HepG2 (cell line): ENCODE measurements around the gene TULP4. TPM values are rescaled to one million over a fixed set of nuclear protein-coding genes. Genes with fewer than 3 reads are reported as not detected.
A peak's percentile ranks its signal among the peaks of the same experiment; 100 is the strongest.

Source experiments
- ATAC-seq: fragments of 200-7000 bp; cut with Tn5 transposase; 3 replicates; pipeline ENCODE4 v1.9.1; 2020; ENCODE audit warnings: mild to moderate bottlenecking, moderate library complexity
- BruUV-seq: library from RNA; stranded (reverse); fragments of 400-500 nt; replicated peaks from 2 replicates; lab custom pipeline; 2021; lab: Mats Ljungman, UMichigan
- CTCF ChIA-PET: fragments of 300-600 bp; formaldehyde crosslinking; extraction: SDS; loops from one replicate; lab custom pipeline; 2021; ENCODE audit warnings: low total read pairs, inconsistent platforms, low intra/inter-chr PET ratio; lab: Yijun Ruan, JAX
- POLR2A ChIA-PET: fragments of 350-600 bp; sonication (Branson Sonifier 250); formaldehyde crosslinking; loops from one replicate; lab custom pipeline; 2020; ENCODE audit warnings: antibody characterized with exemption, inconsistent platforms; lab: Yijun Ruan, JAX
- DNase-seq: peaks from one replicate; pipeline ENCODE4 v3.0.0-alpha.2; 2015; ENCODE audit warnings: low spot score
- FAIRE-seq: peaks from 3 replicates; lab custom pipeline; 2011; peaks lifted over from hg19 to GRCh38; lab: Jason Lieb, UNC
- H2AFZ ChIP-seq: one replicate; pipeline ENCODE4 v1.6.1; 2011; ENCODE audit warnings: low read length, inconsistent platforms
- H3K27ac ChIP-seq: fragments of 300-600 bp; 3 replicates; pipeline ENCODE4 v1.8.0; 2011; ENCODE audit warnings: mixed run types, mild to moderate bottlenecking, mixed read lengths, low read length, inconsistent platforms; ENCODE audit not compliant: insufficient read depth; ENCODE audit errors: extremely low read length
- H3K27me3 ChIP-seq, 2 experiments: fragments of 200-600 bp in 1 of 2; 2 replicates in 1 of 2; 3 replicates in 1 of 2; pipeline versions ENCODE4 v1.6.0 to v1.8.0; 2011; ENCODE audit warnings: low read length in 2 of 2, mild to moderate bottlenecking in 2 of 2, moderate library complexity in 2 of 2, inconsistent platforms in 1 of 2; ENCODE audit not compliant: insufficient read depth in 2 of 2, control insufficient read depth in 1 of 2
- H3K36me3 ChIP-seq, 2 experiments: fragments of 200-600 bp in 1 of 2; replicated peaks in 1 of 2; 2 replicates in 1 of 2; 3 replicates in 1 of 2; pipeline versions ENCODE4 v1.5.1 to v1.8.0; 2011; ENCODE audit warnings: low read length in 2 of 2, inconsistent platforms in 1 of 2; ENCODE audit not compliant: insufficient read depth in 2 of 2, control insufficient read depth in 1 of 2
- H3K4me1 ChIP-seq: 2 replicates; pipeline ENCODE4 v1.5.1; 2012; ENCODE audit warnings: low read length, inconsistent platforms; ENCODE audit not compliant: insufficient read depth
- H3K4me2 ChIP-seq: 2 replicates; pipeline ENCODE4 v1.6.0; 2011; ENCODE audit warnings: low read depth, low read length, inconsistent platforms
- H3K4me3 ChIP-seq, 3 experiments: fragments of 200-600 bp in 1 of 3; sonication (generic), shearing (Covaris generic) in 1 of 3; replicated peaks in 1 of 3; 2 replicates each; pipeline ENCODE4 v1.5.1; 2011 to 2016; ENCODE audit warnings: low read length in 3 of 3, inconsistent platforms in 2 of 3, low read depth in 2 of 3, mild to moderate bottlenecking in 2 of 3, control low read depth in 1 of 3, mixed read lengths in 1 of 3; ENCODE audit not compliant: insufficient read depth in 1 of 3
- H3K79me2 ChIP-seq: one replicate; pipeline ENCODE4 v1.6.1; 2011; ENCODE audit warnings: low read length, inconsistent platforms; ENCODE audit not compliant: insufficient read depth
- H3K9ac ChIP-seq: 2 replicates; pipeline ENCODE4 v1.6.0; 2011; ENCODE audit warnings: mild to moderate bottlenecking, low read depth, low read length, inconsistent platforms; ENCODE audit not compliant: insufficient read depth
- H3K9me3 ChIP-seq: 2 replicates; pipeline ENCODE4 v1.5.1; 2012; ENCODE audit warnings: mild to moderate bottlenecking, low read length
- H4K20me1 ChIP-seq: 2 replicates; pipeline ENCODE4 v1.6.0; 2011; ENCODE audit warnings: inconsistent platforms, mild to moderate bottlenecking, low read length, moderate library complexity; ENCODE audit not compliant: insufficient read depth
- AHDC1 ChIP-seq: sonication (generic); formaldehyde crosslinking; IDR thresholded peaks from 2 replicates; pipeline ENCODE4 v1.5.1; 2020; ENCODE audit warnings: mild to moderate bottlenecking, missing genetic modification reagents, borderline replicate concordance
- NAIF1 ChIP-seq: sonication (generic); formaldehyde crosslinking; IDR thresholded peaks from 2 replicates; pipeline ENCODE4 v1.5.0; 2020; ENCODE audit warnings: mild to moderate bottlenecking, missing genetic modification reagents, borderline replicate concordance
- SMC3 ChIP-seq: IDR thresholded peaks from 2 replicates; pipeline ENCODE4 v1.6.1; 2011; ENCODE audit warnings: low read length, improper control_type of control experiment
- STAG1 ChIP-seq: sonication (generic); formaldehyde crosslinking; IDR thresholded peaks from 2 replicates; pipeline ENCODE4 v1.4.0; 2020; ENCODE audit warnings: missing genetic modification reagents
- ZFP36L1 ChIP-seq: sonication (generic); formaldehyde crosslinking; IDR thresholded peaks from 2 replicates; pipeline ENCODE4 v1.8.0; 2022; ENCODE audit warnings: mild to moderate bottlenecking, missing genetic modification reagents, moderate library complexity
- WGBS: methylation state at CpG from one replicate; pipeline ENCODE4 v1.1.6; 2017; ENCODE audit warnings: low lambda C conversion rate; 5-methylcytosine and 5-hydroxymethylcytosine counted together
- in situ Hi-C: cut with HindIII; loops from 2 replicates; pipeline ENCODE4 v1.10.0; 2017; ENCODE audit warnings: low pct_unique_long_range_greater_than_20kb; ENCODE audit not compliant: extremely low pct_ligation_motif_present
- intact Hi-C: fragments of 100-400 bp; cut with micrococcal nuclease; formaldehyde crosslinking; loops from one replicate; pipeline ENCODE4 v1.10.0; 2022; ENCODE audit not compliant: unreplicated experiment
- polyA plus RNA-seq, 8 experiments: library from polyadenylated mRNA; depleted of rRNA in 3 of 8; stranded (reverse) in 7 of 8; unstranded in 1 of 8; fragments of >200 nt; fragmentation: Illumina TruSeq in 4 of 8; extraction: Trizol in 4 of 8; gene quantifications; 2 replicates each; pipeline versions ENCODE4 v1.2.1 to v1.2.3, GENCODE V29; 2011 to 2016; ENCODE audit warnings: low read depth in 4 of 8, missing spikeins in 1 of 8, mixed read lengths in 1 of 8; ENCODE audit not compliant: insufficient read depth in 1 of 8
- total RNA-seq, 5 experiments: library from RNA; depleted of rRNA; stranded (reverse); fragments of >200 nt; fragmentation: Illumina TruSeq; extraction: Trizol; gene quantifications; 2 replicates each; pipeline ENCODE4 v1.2.3, GENCODE V29; 2016; ENCODE audit warnings: low read depth in 1 of 5
- TF ChIP-seq, protein P1 (sequence below): sonication (generic); formaldehyde crosslinking; IDR thresholded peaks from 2 replicates; pipeline ENCODE4 v1.5.0; 2020; ENCODE audit warnings: mild to moderate bottlenecking, missing genetic modification reagents, moderate library complexity

TULP4 gene
- total and polyA plus RNA-seq, 2 of the 13 experiments (the other 11 are each of a cell fraction or from before 2014, with no cell fraction given): 21.1 to 122 TPM

DNA sequence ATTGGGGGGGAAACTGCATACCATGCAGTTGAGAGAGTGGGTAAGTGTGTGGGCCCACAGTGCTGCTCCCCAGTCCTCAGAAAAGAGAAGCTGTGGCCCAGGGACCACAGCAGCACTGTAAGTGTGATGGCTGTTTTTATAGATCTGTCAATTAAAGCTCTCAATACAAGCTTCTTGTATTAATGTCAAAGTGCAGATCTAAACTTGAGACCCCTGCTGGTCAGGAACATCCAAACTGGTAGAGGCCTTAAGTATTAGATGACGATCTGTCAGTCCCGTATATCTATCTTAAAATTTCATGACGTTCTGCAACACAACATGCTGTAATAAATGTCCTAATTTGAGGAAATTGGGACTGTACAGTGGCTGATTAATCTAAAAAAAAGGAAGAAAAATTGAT lies 74.8 kb downstream of the TULP4 start:
- peaks cover 0 to 2% of the 10 kb centered on the region in 2 experiments; a peak in 1 of 5 replicates for H3K36me3 ChIP-seq
- peak; percentile 46 for DNase-seq
- no peak overlapping the region for H3K4me3 ChIP-seq
- ChIA-PET CTCF (interaction anchor here (2.0 kb wide), 1 partner anchor 166 kb away, joined by 16 read pairs; no protein-coding TSS in a partner anchor), POLR2A (no interaction called here)
- WGBS: 93% methylated on average over 3 of the region's 3 CpGs
- no peak overlapping the region for H3K9ac ChIP-seq
- in situ Hi-C loops: loop anchor here (5.0 kb wide), 1 partner anchor 155 kb away; no protein-coding TSS in a partner anchor
- FAIRE-seq: no peak
- no peak overlapping the region for H3K27ac ChIP-seq
- H3K9me3 ChIP-seq: peaks cover 6% of the 10 kb centered on the region; the same call in 1 of the 2 replicates
- intact Hi-C loops: loop anchor here (2.0 to 10.0 kb wide), 3 partner anchors 45 to 166 kb away; no protein-coding TSS in a partner anchor
- no peak overlapping the region for H3K4me2 ChIP-seq
- H4K20me1 ChIP-seq: 0 out of 2 replicates have a peak, but pooled peaks cover 3% of the 10 kb centered on the region
- peaks cover 11% of the 10 kb centered on the region; the same call in 1 of the 2 replicates for H3K4me1 ChIP-seq
- no TSS peak for BruUV-seq
- peak; percentile 49; the same call in 2 of the 3 replicates for ATAC-seq
- TF ChIP-seq ZFP36L1 (CRISPR knock-in tag) (0 out of 2 replicates have a peak, but pooled peaks have one; percentile 7), NAIF1 (CRISPR knock-in tag) (no peak), SMC3 (0 out of 2 replicates have a peak, but pooled peaks have one; percentile 16), STAG1 (peak; percentile 44), AHDC1 (CRISPR knock-in tag) (no peak)
- TF ChIP-seq, protein P1, sequence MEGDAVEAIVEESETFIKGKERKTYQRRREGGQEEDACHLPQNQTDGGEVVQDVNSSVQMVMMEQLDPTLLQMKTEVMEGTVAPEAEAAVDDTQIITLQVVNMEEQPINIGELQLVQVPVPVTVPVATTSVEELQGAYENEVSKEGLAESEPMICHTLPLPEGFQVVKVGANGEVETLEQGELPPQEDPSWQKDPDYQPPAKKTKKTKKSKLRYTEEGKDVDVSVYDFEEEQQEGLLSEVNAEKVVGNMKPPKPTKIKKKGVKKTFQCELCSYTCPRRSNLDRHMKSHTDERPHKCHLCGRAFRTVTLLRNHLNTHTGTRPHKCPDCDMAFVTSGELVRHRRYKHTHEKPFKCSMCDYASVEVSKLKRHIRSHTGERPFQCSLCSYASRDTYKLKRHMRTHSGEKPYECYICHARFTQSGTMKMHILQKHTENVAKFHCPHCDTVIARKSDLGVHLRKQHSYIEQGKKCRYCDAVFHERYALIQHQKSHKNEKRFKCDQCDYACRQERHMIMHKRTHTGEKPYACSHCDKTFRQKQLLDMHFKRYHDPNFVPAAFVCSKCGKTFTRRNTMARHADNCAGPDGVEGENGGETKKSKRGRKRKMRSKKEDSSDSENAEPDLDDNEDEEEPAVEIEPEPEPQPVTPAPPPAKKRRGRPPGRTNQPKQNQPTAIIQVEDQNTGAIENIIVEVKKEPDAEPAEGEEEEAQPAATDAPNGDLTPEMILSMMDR (CRISPR knock-in tag): peak; percentile 31
- TF ChIP-seq, all 625 proteins: peak for 4
- no peaks in the 10 kb centered on the region for H3K27me3 ChIP-seq
- H3K79me2 ChIP-seq: peaks cover 11% of the 10 kb centered on the region
- H2AFZ ChIP-seq: no peak overlapping the region
